HepG2 (cell line): ENCODE measurements around the gene ITSN2. TPM values are rescaled to one million over a fixed set of nuclear protein-coding genes. Genes with fewer than 3 reads are reported as not detected.

ENCODE experiments used
- BRF2 ChIP-seq: sonication (generic); formaldehyde crosslinking; IDR thresholded peaks from 2 replicates; pipeline ENCODE4 v1.8.1; 2022; ENCODE audit warnings: mild to moderate bottlenecking, missing genetic modification reagents
- FOXA3 ChIP-seq: IDR thresholded peaks from 2 replicates; pipeline ENCODE4 v1.6.1; 2016; ENCODE audit warnings: missing genetic modification reagents, missing compliant biosample characterization
- FOXO1 ChIP-seq: sonication (generic); formaldehyde crosslinking; IDR thresholded peaks from 2 replicates; pipeline ENCODE4 v1.4.0; 2020; ENCODE audit warnings: missing genetic modification reagents
- GABPB1 ChIP-seq: IDR thresholded peaks from 2 replicates; pipeline ENCODE4 v1.6.1; 2016; ENCODE audit warnings: mild to moderate bottlenecking, missing genetic modification reagents, moderate library complexity, missing compliant biosample characterization
- HIVEP1 ChIP-seq: sonication (generic); formaldehyde crosslinking; IDR thresholded peaks from 2 replicates; pipeline ENCODE4 v1.4.0; 2020; ENCODE audit warnings: mild to moderate bottlenecking, missing genetic modification reagents
- KLF12 ChIP-seq: sonication (generic); formaldehyde crosslinking; IDR thresholded peaks from 2 replicates; pipeline ENCODE4 v1.4.0; 2020; ENCODE audit warnings: missing genetic modification reagents, borderline replicate concordance
- MATR3 ChIP-seq: sonication (generic); formaldehyde crosslinking; IDR thresholded peaks from 2 replicates; pipeline ENCODE4 v1.4.0; 2020; ENCODE audit warnings: missing genetic modification reagents
- MLLT10 ChIP-seq: sonication (generic); formaldehyde crosslinking; IDR thresholded peaks from 2 replicates; pipeline ENCODE4 v1.4.0; 2020; ENCODE audit warnings: missing genetic modification reagents
- NCOA5 ChIP-seq: sonication (generic); formaldehyde crosslinking; IDR thresholded peaks from 2 replicates; pipeline ENCODE4 v1.4.0; 2020; ENCODE audit warnings: missing genetic modification reagents
- NFIB ChIP-seq: sonication (generic); formaldehyde crosslinking; IDR thresholded peaks from 2 replicates; pipeline ENCODE4 v1.9.0; 2021; ENCODE audit warnings: missing genetic modification reagents, mild to moderate bottlenecking, borderline replicate concordance
- SALL1 ChIP-seq: sonication (generic); formaldehyde crosslinking; IDR thresholded peaks from 2 replicates; pipeline ENCODE4 v1.8.0; 2022; ENCODE audit warnings: mild to moderate bottlenecking, missing genetic modification reagents
- SOX13 ChIP-seq, 3 experiments: fragments of 450-650 bp in 1 of 3; sonication (generic) in 1 of 3; formaldehyde crosslinking in 1 of 3; IDR thresholded peaks in 2 of 3; conservative IDR thresholded peaks in 1 of 3; 2 replicates each; pipeline versions ENCODE4 v1.5.0 to v1.6.1; 2016 to 2020; ENCODE audit warnings: antibody characterized with exemption in 1 of 3, mild to moderate bottlenecking in 1 of 3, missing compliant biosample characterization in 1 of 3, missing genetic modification reagents in 1 of 3, moderate library complexity in 1 of 3
- SRSF1 ChIP-seq: fragments of 200-400 bp; formaldehyde crosslinking; optimal IDR thresholded peaks from 2 replicates; pipeline ENCODE3; 2017; ENCODE audit warnings: mild to moderate bottlenecking, low read depth, low read length, moderate library complexity
- TBL1XR1 ChIP-seq: fragments of 150-350 bp; IDR thresholded peaks from 2 replicates; pipeline ENCODE4 v1.6.1; 2014; ENCODE audit warnings: borderline replicate concordance, low read length; ENCODE audit not compliant: partially characterized antibody
- TEF ChIP-seq: sonication (generic); formaldehyde crosslinking; IDR thresholded peaks from 2 replicates; pipeline ENCODE4 v1.5.0; 2020; ENCODE audit warnings: missing genetic modification reagents
- ZBTB10 ChIP-seq: sonication (generic); formaldehyde crosslinking; IDR thresholded peaks from 2 replicates; pipeline ENCODE4 v1.4.0; 2020; ENCODE audit warnings: missing genetic modification reagents, borderline replicate concordance
- ZBTB38 ChIP-seq: sonication (generic); formaldehyde crosslinking; IDR thresholded peaks from 2 replicates; pipeline ENCODE4 v1.5.1; 2020; ENCODE audit warnings: mild to moderate bottlenecking, missing genetic modification reagents
- ZNF674 ChIP-seq: sonication (generic); formaldehyde crosslinking; IDR thresholded peaks from 2 replicates; pipeline ENCODE4 v1.5.0; 2020; ENCODE audit warnings: low read depth, mild to moderate bottlenecking, missing genetic modification reagents
- ZNF737 ChIP-seq: sonication (generic); formaldehyde crosslinking; IDR thresholded peaks from 2 replicates; pipeline ENCODE4 v1.5.0; 2020; ENCODE audit warnings: missing genetic modification reagents, mild to moderate bottlenecking, borderline replicate concordance
- polyA plus RNA-seq, 8 experiments: library from polyadenylated mRNA; depleted of rRNA in 3 of 8; stranded (reverse) in 7 of 8; unstranded in 1 of 8; fragments of >200 nt; fragmentation: Illumina TruSeq in 4 of 8; extraction: Trizol in 4 of 8; gene quantifications; 2 replicates each; pipeline versions ENCODE4 v1.2.1 to v1.2.3, GENCODE V29; 2011 to 2016; ENCODE audit warnings: low read depth in 4 of 8, missing spikeins in 1 of 8, mixed read lengths in 1 of 8; ENCODE audit not compliant: insufficient read depth in 1 of 8
- total RNA-seq, 5 experiments: library from RNA; depleted of rRNA; stranded (reverse); fragments of >200 nt; fragmentation: Illumina TruSeq; extraction: Trizol; gene quantifications; 2 replicates each; pipeline ENCODE4 v1.2.3, GENCODE V29; 2016; ENCODE audit warnings: low read depth in 1 of 5
- TF ChIP-seq, protein P1 (sequence below): IDR thresholded peaks from 2 replicates; pipeline ENCODE4 v1.4.0; 2020; ENCODE audit warnings: mild to moderate bottlenecking, missing genetic modification reagents

Gene ITSN2
- total and polyA plus RNA-seq, 2 of the 13 experiments (the other 11 are each of a cell fraction or from before 2014, with no cell fraction given): 26.0 to 26.6 TPM

DNA sequence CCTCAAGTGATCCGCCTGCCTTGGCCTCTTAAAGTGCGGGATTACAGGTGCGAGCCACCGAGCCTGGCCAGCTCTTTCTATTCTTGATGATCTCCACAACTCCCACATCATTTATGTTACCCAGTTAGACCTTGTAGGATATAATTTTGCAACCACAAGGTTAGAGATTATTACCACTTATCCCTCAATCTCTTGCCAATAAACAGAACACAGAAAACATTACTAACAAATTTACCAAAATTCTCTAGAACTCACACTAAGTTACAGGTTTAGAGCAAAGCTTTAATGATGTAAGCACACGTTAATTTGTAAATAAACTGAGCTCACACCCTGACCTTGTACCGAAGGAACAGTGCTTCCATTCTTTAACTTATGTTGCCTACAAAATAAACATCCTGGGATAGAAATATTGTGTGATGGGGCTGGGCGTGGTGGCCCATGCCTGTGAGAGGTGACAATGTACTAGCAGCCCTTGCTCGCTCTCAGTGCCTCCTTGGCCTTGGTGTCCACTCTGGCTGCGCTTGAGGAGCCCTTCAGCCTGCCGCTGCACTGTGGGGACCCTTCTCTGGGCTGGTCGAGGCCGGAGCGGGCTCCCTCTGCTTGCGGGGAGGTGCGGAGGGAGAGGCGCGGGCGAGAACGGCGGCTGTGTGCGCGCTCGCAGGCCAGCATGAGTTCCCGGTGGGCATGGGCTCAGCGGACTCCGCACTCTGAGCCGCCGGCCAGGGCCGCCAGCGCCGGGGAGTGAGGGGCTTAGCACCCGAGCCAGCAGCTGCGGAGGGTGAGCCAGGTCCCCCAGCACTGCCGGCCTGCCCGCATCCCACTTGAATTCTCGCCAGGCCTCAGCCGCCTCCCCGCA, 42.1 kb upstream of the ITSN2 start (continued):
- peak; percentile 34; the same call in 1 of the 2 replicates for TF ChIP-seq SALL1 (CRISPR knock-in tag)
- TF ChIP-seq TBL1XR1: no peak
- no peak for TF ChIP-seq NFIB
- TF ChIP-seq BRF2 (CRISPR knock-in tag): no peak
- TF ChIP-seq MLLT10: no peak
- no peak for TF ChIP-seq ZBTB10
- TF ChIP-seq FOXO1 (CRISPR knock-in tag): 0 out of 2 replicates have a peak, but pooled peaks have one; percentile 27
- no peak for TF ChIP-seq SOX13 (IDR thresholded peaks at IDR 0.05)
- TF ChIP-seq SOX13 (CRISPR knock-in tag; conservative IDR thresholded peaks at IDR 0.05 in 1 of 2, IDR thresholded peaks at IDR 0.05 in 1 of 2): peak in 1 of 2 experiments; percentile 24; a peak in 1 of 4 replicates
- TF ChIP-seq KLF12 (CRISPR knock-in tag): no peak
- TF ChIP-seq SRSF1: no peak
- TF ChIP-seq, protein P1, sequence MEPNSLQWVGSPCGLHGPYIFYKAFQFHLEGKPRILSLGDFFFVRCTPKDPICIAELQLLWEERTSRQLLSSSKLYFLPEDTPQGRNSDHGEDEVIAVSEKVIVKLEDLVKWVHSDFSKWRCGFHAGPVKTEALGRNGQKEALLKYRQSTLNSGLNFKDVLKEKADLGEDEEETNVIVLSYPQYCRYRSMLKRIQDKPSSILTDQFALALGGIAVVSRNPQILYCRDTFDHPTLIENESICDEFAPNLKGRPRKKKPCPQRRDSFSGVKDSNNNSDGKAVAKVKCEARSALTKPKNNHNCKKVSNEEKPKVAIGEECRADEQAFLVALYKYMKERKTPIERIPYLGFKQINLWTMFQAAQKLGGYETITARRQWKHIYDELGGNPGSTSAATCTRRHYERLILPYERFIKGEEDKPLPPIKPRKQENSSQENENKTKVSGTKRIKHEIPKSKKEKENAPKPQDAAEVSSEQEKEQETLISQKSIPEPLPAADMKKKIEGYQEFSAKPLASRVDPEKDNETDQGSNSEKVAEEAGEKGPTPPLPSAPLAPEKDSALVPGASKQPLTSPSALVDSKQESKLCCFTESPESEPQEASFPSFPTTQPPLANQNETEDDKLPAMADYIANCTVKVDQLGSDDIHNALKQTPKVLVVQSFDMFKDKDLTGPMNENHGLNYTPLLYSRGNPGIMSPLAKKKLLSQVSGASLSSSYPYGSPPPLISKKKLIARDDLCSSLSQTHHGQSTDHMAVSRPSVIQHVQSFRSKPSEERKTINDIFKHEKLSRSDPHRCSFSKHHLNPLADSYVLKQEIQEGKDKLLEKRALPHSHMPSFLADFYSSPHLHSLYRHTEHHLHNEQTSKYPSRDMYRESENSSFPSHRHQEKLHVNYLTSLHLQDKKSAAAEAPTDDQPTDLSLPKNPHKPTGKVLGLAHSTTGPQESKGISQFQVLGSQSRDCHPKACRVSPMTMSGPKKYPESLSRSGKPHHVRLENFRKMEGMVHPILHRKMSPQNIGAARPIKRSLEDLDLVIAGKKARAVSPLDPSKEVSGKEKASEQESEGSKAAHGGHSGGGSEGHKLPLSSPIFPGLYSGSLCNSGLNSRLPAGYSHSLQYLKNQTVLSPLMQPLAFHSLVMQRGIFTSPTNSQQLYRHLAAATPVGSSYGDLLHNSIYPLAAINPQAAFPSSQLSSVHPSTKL (CRISPR knock-in tag): 0 out of 2 replicates have a peak, but pooled peaks have one; percentile 9
- peak; percentile 46; the same call in 1 of the 2 replicates for TF ChIP-seq GABPB1
- no peak for TF ChIP-seq HIVEP1 (CRISPR knock-in tag)
- TF ChIP-seq ZNF674 (CRISPR knock-in tag): no peak
- TF ChIP-seq FOXA3: peak; percentile 58; the same call in 1 of the 2 replicates
- TF ChIP-seq ZNF737: no peak
- no peak for TF ChIP-seq MATR3 (CRISPR knock-in tag)
- no peak for TF ChIP-seq TEF (CRISPR knock-in tag)
- TF ChIP-seq NCOA5 (CRISPR knock-in tag): no peak
- TF ChIP-seq ZBTB38 (CRISPR knock-in tag): peak; percentile 55
